ENCODE data around the gene ZC3H18. TPM values are rescaled to one million over a fixed set of nuclear protein-coding genes. Genes with fewer than 3 reads are reported as not detected.

The ZC3H18 gene
- total and polyA plus RNA-seq, 2 donors (not counting 1 experiment from before 2014, with no cell fraction given) = 7.9 to 9.4 TPM

- peak overlapping the region; percentile 28 to 53 (median 38) for H3K4me3 ChIP-seq (replicated peaks in 1 of 4; ENCODE audit: control extremely low read depth in 1 of 4, insufficient read depth in 1 of 4, low read depth in 3 of 4, low read length in 4 of 4)
- no peaks in the 10 kb centered on the region for H3K9me3 ChIP-seq (ENCODE audit: control insufficient read depth, insufficient read depth, low read depth, low read length)
- peaks cover 4% of the 10 kb centered on the region for H3K4me1 ChIP-seq (ENCODE audit: control insufficient read depth, extremely low read depth, insufficient read depth, low read length)
- no peak overlapping the region for H3K27ac ChIP-seq (ENCODE audit: insufficient read depth, low read length)
- peak; percentile 63 to 68 for TF ChIP-seq CTCF (conservative IDR thresholded peaks at IDR 0.05 in 1 of 2, IDR thresholded peaks at IDR 0.05 in 1 of 2; ENCODE audit: low read depth in 1 of 2, low read length in 2 of 2)
- TF ChIP-seq EZH2 (IDR thresholded peaks at IDR 0.05; ENCODE audit: low read length, missing control alignments) = no peak
- H2AFZ ChIP-seq (ENCODE audit: low read length) = peak overlapping the region; percentile 73
- H3K9ac ChIP-seq (ENCODE audit: insufficient read depth, low read length) = peak overlapping the region; percentile 50
- peaks cover 13% of the 10 kb centered on the region for H3K27me3 ChIP-seq (ENCODE audit: control insufficient read depth, insufficient read depth, low read length)
- no peaks in the 10 kb centered on the region for H3K79me2 ChIP-seq (ENCODE audit: control insufficient read depth, insufficient read depth, low read length)
- DNase-seq (ENCODE audit: low read depth in 2 of 2) = peak; percentile 28 to 63
- H4K20me1 ChIP-seq (ENCODE audit: control insufficient read depth, extremely low read depth, insufficient read depth, low read length) = no peaks in the 10 kb centered on the region
- peak overlapping the region; percentile 90 for H3K4me2 ChIP-seq (ENCODE audit: extremely low read depth, insufficient read depth, low read length)
- H3K36me3 ChIP-seq (ENCODE audit: control insufficient read depth, insufficient read depth, low read length) = no peaks in the 10 kb centered on the region
These were observed 8.5 kb upstream of the ZC3H18 start for GRCh38 chr16:88561485-88562359.

GRCh38 chr16:88566158-88566557, 4.0 kb upstream of the ZC3H18 start:
- no peak for TF ChIP-seq EZH2 (IDR thresholded peaks at IDR 0.05; ENCODE audit: low read length, missing control alignments)
- no peak for TF ChIP-seq CTCF (conservative IDR thresholded peaks at IDR 0.05 in 1 of 2, IDR thresholded peaks at IDR 0.05 in 1 of 2; ENCODE audit: low read depth in 1 of 2, low read length in 2 of 2)
- Histone ChIP-seq H3K36me3 (ENCODE audit: control insufficient read depth, insufficient read depth, low read length) (no peaks in the 10 kb centered on the region), H4K20me1 (ENCODE audit: control insufficient read depth, extremely low read depth, insufficient read depth, low read length) (no peaks in the 10 kb centered on the region), H3K4me3 (replicated peaks in 1 of 4; ENCODE audit: control extremely low read depth in 1 of 4, insufficient read depth in 1 of 4, low read depth in 3 of 4, low read length in 4 of 4) (no peak overlapping the region), H3K27me3 (ENCODE audit: control insufficient read depth, insufficient read depth, low read length) (no peaks in the 10 kb centered on the region), H3K4me2 (ENCODE audit: extremely low read depth, insufficient read depth, low read length) (no peak overlapping the region), H2AFZ (ENCODE audit: low read length) (no peak overlapping the region), H3K79me2 (ENCODE audit: control insufficient read depth, insufficient read depth, low read length) (peaks cover 7% of the 10 kb centered on the region), H3K27ac (ENCODE audit: insufficient read depth, low read length) (no peak overlapping the region), H3K9me3 (ENCODE audit: control insufficient read depth, insufficient read depth, low read depth, low read length) (no peaks in the 10 kb centered on the region), H3K4me1 (ENCODE audit: control insufficient read depth, extremely low read depth, insufficient read depth, low read length) (peaks cover 8% of the 10 kb centered on the region), H3K9ac (ENCODE audit: insufficient read depth, low read length) (no peak overlapping the region)
- DNase-seq (ENCODE audit: low read depth in 2 of 2) = peak; percentile 21 to 72

GRCh38 chr16:88568710-88569613, 1.2 kb upstream of the ZC3H18 start:
- H3K9me3 ChIP-seq (ENCODE audit: control insufficient read depth, insufficient read depth, low read depth, low read length) = no peaks in the 10 kb centered on the region
- no peaks in the 10 kb centered on the region for H4K20me1 ChIP-seq (ENCODE audit: control insufficient read depth, extremely low read depth, insufficient read depth, low read length)
- peak overlapping the region; percentile 61 to 84 (median 69) for H3K4me3 ChIP-seq (replicated peaks in 1 of 4; ENCODE audit: control extremely low read depth in 1 of 4, insufficient read depth in 1 of 4, low read depth in 3 of 4, low read length in 4 of 4)
- H3K4me1 ChIP-seq (ENCODE audit: control insufficient read depth, extremely low read depth, insufficient read depth, low read length) = peaks cover 14% of the 10 kb centered on the region
- H3K9ac ChIP-seq (ENCODE audit: insufficient read depth, low read length) = peak overlapping the region; percentile 77
- H2AFZ ChIP-seq (ENCODE audit: low read length) = peak overlapping the region; percentile 79
- H3K36me3 ChIP-seq (ENCODE audit: control insufficient read depth, insufficient read depth, low read length) = peaks cover 3% of the 10 kb centered on the region
- H3K79me2 ChIP-seq (ENCODE audit: control insufficient read depth, insufficient read depth, low read length) = peaks cover 31% of the 10 kb centered on the region
- H3K4me2 ChIP-seq (ENCODE audit: extremely low read depth, insufficient read depth, low read length) = peak overlapping the region; percentile 98
- no peaks in the 10 kb centered on the region for H3K27me3 ChIP-seq (ENCODE audit: control insufficient read depth, insufficient read depth, low read length)
- TF ChIP-seq EZH2 (IDR thresholded peaks at IDR 0.05; ENCODE audit: low read length, missing control alignments) = no peak
- no peak for TF ChIP-seq CTCF (conservative IDR thresholded peaks at IDR 0.05 in 1 of 2, IDR thresholded peaks at IDR 0.05 in 1 of 2; ENCODE audit: low read depth in 1 of 2, low read length in 2 of 2)
- DNase-seq (ENCODE audit: low read depth in 2 of 2) = no peak
- H3K27ac ChIP-seq (ENCODE audit: insufficient read depth, low read length) = peak overlapping the region; percentile 63
